AG04450 (cell line): ENCODE data around the gene NMT1. TPM values are rescaled to one million over a fixed set of nuclear protein-coding genes. Genes with fewer than 3 reads are reported as not detected.

ENCODE experiments used
- CTCF ChIA-PET: fragments of 300-600, 350-600 bp; formaldehyde crosslinking; extraction: SDS; loops from one replicate; lab custom pipeline; 2022; ENCODE audit warnings: antibody characterized with exemption, inconsistent platforms; lab: Charles Lee
- POLR2A ChIA-PET: fragments of 350-600 bp; formaldehyde crosslinking; extraction: SDS; loops from one replicate; lab custom pipeline; 2021; ENCODE audit warnings: antibody characterized with exemption, inconsistent platforms; lab: Yijun Ruan, JAX
- DNase-seq: peaks from one replicate; pipeline ENCODE4 v3.0.0-alpha.2; 2011; ENCODE audit warnings: low read depth, low spot score
- H3K27ac ChIP-seq: one replicate; pipeline ENCODE4 v1.5.1; 2012; ENCODE audit warnings: low read depth, low read length, control low read depth
- H3K27me3 ChIP-seq: one replicate; pipeline ENCODE4 v1.6.0; 2012; ENCODE audit warnings: low read length; ENCODE audit not compliant: control insufficient read depth, insufficient read depth
- H3K4me3 ChIP-seq: 2 replicates; pipeline ENCODE4 v1.5.1; 2011; ENCODE audit warnings: mild to moderate bottlenecking, low read depth, low read length, control low read depth
- H3K9me3 ChIP-seq: 2 replicates; pipeline ENCODE4 v1.5.1; 2012; ENCODE audit warnings: low read length; ENCODE audit not compliant: control insufficient read depth, insufficient read depth
- CTCF ChIP-seq: IDR thresholded peaks from 2 replicates; pipeline ENCODE4 v1.5.1; 2011; ENCODE audit warnings: low read depth, low read length, control low read depth, inconsistent platforms
- polyA plus RNA-seq: library from polyadenylated mRNA; depleted of rRNA; stranded (reverse); fragments of >200 nt; gene quantifications from 2 replicates; pipeline ENCODE4 v1.2.3, GENCODE V29; 2011

Gene NMT1
- polyA plus RNA-seq, 1 experiment: 63.6 TPM

GRCh38 chr17:45146592-45146889, 85.4 kb downstream of the NMT1 start:
- CTCF ChIA-PET: interaction anchor here (1.8 kb wide), 1 partner anchor 11 kb away, joined by 20 read pairs; the partner anchor contains the start of gene ACBD4
- Histone ChIP-seq H3K4me3 (peak overlapping the region; percentile 73), H3K27ac (peak overlapping the region; percentile 98)

GRCh38 chr17:45146890-45147580, 85.9 kb downstream of the NMT1 start:
- ChIA-PET CTCF (interaction anchor here (1.8 to 7.3 kb wide), 3 partner anchors 12 to 50 kb away, joined by 20 to 181 read pairs (median 154); partner anchors contain the start of genes ACBD4 and PLCD3), POLR2A (interaction anchor here (0.7 to 7.4 kb wide), 6 partner anchors 12 to 100 kb away, joined by 3 to 399 read pairs (median 48); partner anchors contain the start of genes ACBD4 and HEXIM2)
- no peak for DNase-seq
- Histone ChIP-seq H3K27ac (peak overlapping the region; percentile 98), H3K9me3 (no peaks in the 10 kb centered on the region; the same call in 1 of the 2 replicates), H3K27me3 (no peaks in the 10 kb centered on the region), H3K4me3 (peak overlapping the region; percentile 73)
- no peak for TF ChIP-seq CTCF

More at GRCh38 chr17:45146592-45146889, 85.4 kb downstream of the NMT1 start:
- no peak for DNase-seq
- Histone ChIP-seq H3K27me3 (no peaks in the 10 kb centered on the region), H3K9me3 (no peaks in the 10 kb centered on the region; the same call in 1 of the 2 replicates)
- POLR2A ChIA-PET: interaction anchor here (7.4 kb wide), 1 partner anchor 13 kb away, joined by 399 read pairs; the partner anchor contains the start of gene HEXIM2
- TF ChIP-seq CTCF: no peak

GRCh38 chr17:45147581-45148182, 86.6 kb downstream of the NMT1 start:
- DNase-seq: peak; percentile 89
- Histone ChIP-seq H3K27ac (peak overlapping the region; percentile 98), H3K27me3 (no peaks in the 10 kb centered on the region), H3K9me3 (no peaks in the 10 kb centered on the region; the same call in 1 of the 2 replicates), H3K4me3 (peak overlapping the region; percentile 73)
- ChIA-PET POLR2A (interaction anchor here (0.6 to 7.4 kb wide), 43 partner anchors 8 to 1624 kb away, joined by 3 to 399 read pairs (median 6); partner anchors contain the start of genes ACBD4, EFTUD2, HEXIM2 and MAP3K14), CTCF (interaction anchor here (0.6 to 7.3 kb wide), 5 partner anchors 13 to 168 kb away, joined by 3 to 181 read pairs (median 51); partner anchors contain the start of genes ACBD4, HEXIM2 and PLCD3)
- no peak for TF ChIP-seq CTCF

GRCh38 chr17:45148183-45149036, 87.3 kb downstream of the NMT1 start, which contains the start of gene HEXIM1:
Gene HEXIM1, plus strand, starts transcription at chr17:45148475. Its CDS starts 716 bp downstream, at chr17:45149191.
- Histone ChIP-seq H3K27ac (peak within 1 kb of the TSS; percentile 98), H3K27me3 (no peaks in the 10 kb centered on the region), H3K9me3 (no peaks in the 10 kb centered on the region; the same call in 1 of the 2 replicates), H3K4me3 (peak within 1 kb of the TSS; percentile 96)
- TF ChIP-seq CTCF: no peak
- ChIA-PET CTCF (interaction anchor here (0.6 to 7.3 kb wide), 19 partner anchors 12 to 256 kb away, joined by 3 to 181 read pairs (median 4); partner anchors contain the start of genes ACBD4, HEXIM2 and PLCD3), POLR2A (interaction anchor here (0.6 to 7.4 kb wide), 52 partner anchors 8 to 1624 kb away, joined by 3 to 399 read pairs (median 5); partner anchors contain the start of genes ACBD4, C1QL1, EFTUD2 and HEXIM2)
- peak; percentile 99 for DNase-seq
